Stimulated activated CD4-positive, alpha-beta T cell treated with anti-CD3 and anti-CD28 coated beads, TNF-alpha, amount 100 ng/mL, for 48 hours (primary cell): ENCODE results near the gene TCFL5.

ENCODE experiments used
- DNase-seq, 3 donors: peaks; one replicate each; pipeline ENCODE4 v3.0.0-alpha.2; 2020; ENCODE audit warnings: low read depth in 3 of 3

Gene TCFL5

DNA sequence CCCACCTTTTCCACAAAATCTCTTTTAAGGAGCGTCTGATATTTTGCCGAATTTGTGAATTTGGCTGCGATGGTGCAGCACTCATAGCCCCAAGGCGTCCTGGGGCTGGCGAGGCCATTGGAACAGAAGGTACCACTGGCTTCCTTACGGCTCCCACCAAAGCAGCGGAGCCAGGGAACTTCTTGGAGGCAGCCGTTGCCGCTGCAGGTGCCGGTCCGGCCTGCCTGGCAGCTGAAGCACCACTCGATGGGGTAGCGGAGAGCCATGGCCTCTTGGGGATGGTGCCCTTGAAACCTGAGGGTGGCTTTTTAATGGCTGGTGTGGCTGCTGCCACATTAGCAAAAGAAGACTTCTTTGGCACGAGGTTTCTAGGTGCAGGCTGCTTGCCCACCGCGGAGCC is 34.9 kb upstream of the TCFL5 start:
- DNase-seq = no peak

- no peak for DNase-seq
These were observed 33.9 kb upstream of the TCFL5 start for GRCh38 chr20:62895539-62895938.

GRCh38 chr20:62894261-62894660 is 32.6 kb upstream of the TCFL5 start:
- no peak for DNase-seq

DNA sequence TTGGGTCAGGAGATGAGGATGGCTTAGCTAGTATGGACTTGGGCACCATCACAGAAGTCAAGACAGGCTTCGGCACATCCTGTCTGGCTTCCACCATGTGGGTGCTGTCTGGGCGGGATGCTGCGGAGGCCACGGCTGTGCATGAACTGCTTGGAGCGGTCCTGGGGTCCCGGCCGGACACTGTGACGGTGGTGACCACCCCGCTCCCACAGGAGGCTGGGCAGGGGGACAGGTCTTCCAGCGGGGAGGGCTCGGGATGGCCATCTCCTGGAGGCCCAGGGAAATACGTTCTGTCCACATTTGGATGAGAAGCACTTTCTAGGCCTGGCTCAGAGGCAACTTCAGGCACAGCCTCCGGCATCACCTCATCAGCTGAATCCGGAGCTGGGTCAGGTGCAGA is 32.1 kb upstream of the TCFL5 start:
- DNase-seq = no peak

GRCh38 chr20:62892348-62893304 is 31.0 kb upstream of the TCFL5 start:
- no peak for DNase-seq

GRCh38 chr20:62891111-62891510 is 29.5 kb upstream of the TCFL5 start:
- DNase-seq = no peak

DNA sequence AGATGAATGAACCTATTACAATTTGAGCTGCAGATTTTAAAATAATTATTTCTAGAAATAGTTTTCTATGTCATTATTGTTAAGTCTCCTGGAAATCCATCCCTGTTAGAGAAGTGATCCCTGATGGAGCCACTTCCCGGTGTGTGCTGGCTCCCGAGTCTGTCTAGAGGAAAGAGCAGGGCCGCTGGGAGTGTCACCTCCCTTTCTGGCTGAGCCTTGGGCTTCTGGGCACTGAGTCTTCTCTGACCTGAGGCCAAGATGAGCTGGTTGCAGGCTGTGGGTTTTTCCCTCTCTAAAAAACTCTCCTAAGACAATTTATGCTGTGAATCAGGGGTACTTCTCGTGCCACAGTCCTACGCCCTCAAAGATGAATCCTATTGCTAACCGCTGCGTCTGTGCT is 28.8 kb upstream of the TCFL5 start:
- no peak for DNase-seq

GRCh38 chr20:62889871-62890270 is 28.2 kb upstream of the TCFL5 start:
- DNase-seq = no peak

DNA sequence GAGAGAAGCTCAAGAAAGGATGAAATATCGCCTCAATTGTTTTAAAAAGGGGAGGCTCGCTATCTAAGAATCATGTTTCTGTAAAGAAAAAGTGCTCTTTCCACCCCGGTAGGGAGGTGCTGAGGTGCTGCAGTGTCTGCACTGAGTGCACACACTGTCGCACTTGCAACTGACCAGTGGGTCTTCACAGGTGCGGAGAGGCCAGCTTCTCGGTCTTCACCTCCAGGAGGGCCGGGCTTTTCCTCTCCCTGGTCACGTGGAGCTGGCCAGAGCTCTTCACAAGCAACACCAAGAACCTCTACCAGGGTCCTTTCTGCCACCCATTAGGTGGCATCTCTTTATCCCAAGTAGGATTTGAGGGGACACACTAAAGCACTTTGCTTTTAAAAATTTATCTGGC is 27.8 kb upstream of the TCFL5 start:
- no peak for DNase-seq

DNA sequence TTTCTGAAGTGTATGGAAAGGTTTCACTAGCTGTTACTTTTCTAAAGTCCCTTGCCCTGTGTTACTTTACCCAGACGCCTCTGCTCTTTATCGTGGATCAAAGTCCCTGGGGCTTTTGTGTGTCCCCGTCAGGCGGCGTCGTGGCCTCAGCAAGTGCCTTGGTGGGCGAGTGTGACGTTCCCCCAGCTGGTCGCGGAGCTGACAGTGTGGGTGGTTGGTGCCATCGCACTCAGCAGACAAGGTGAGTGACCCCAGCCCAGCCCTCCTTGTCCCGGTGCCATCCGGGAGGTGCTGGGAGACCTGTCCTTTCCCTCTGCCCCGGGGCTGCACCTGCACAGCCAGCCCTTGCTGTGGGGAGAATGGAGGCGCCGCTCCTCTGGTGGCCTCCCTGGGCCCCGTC is 27.3 kb upstream of the TCFL5 start:
- no peak for DNase-seq

DNA sequence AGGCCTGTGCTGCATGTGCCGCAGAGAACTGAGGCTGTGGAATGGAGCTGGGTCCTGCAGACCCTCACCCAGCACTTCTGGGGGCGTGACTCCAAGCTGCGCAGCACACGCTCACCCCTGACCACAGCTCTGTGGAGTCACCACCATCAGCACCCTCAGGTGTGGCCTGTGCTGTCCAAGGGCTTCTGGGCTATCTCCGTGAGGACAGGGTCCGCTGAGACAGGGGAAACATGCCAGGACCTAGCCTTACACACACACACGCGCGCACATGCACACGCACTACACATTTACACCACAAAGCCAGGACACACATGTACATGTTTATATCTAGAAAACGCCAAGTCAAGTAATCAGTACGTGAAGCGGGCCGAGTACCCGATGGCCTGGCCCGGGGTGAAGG is 26.8 kb upstream of the TCFL5 start:
- DNase-seq = no peak

DNA sequence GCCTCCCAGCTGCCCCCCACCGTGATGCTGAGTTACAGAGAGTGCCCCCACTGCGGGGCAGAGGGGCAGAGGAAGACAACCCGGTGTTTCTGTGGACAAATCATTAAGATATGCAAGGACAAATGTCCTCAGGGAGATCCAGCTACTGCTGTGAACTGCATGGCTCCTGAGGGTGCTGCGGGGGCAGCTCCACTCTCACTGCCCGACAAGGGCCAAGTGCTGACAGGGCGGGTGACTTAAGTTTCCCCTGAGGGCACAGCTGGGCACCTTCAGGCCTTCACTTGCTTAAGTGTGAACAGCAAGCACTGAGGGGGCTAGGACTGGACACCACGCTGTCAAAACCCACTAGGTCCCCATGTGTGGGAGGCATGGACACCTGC is 26.2 kb upstream of the TCFL5 start:
- no peak for DNase-seq

- no peak for DNase-seq
These were observed 25.7 kb upstream of the TCFL5 start for GRCh38 chr20:62887152-62887859.

- no peak for DNase-seq
These were observed 25.1 kb upstream of the TCFL5 start for GRCh38 chr20:62886709-62887058.

- DNase-seq = no peak
These were observed 24.5 kb upstream of the TCFL5 start for GRCh38 chr20:62885896-62886708.

- DNase-seq = no peak
These were observed 23.6 kb upstream of the TCFL5 start for GRCh38 chr20:62885046-62885895.

- DNase-seq = no peak
These were observed 22.9 kb upstream of the TCFL5 start for GRCh38 chr20:62884556-62884955.

GRCh38 chr20:62882426-62882825 is 20.8 kb upstream of the TCFL5 start:
- no peak for DNase-seq

DNA sequence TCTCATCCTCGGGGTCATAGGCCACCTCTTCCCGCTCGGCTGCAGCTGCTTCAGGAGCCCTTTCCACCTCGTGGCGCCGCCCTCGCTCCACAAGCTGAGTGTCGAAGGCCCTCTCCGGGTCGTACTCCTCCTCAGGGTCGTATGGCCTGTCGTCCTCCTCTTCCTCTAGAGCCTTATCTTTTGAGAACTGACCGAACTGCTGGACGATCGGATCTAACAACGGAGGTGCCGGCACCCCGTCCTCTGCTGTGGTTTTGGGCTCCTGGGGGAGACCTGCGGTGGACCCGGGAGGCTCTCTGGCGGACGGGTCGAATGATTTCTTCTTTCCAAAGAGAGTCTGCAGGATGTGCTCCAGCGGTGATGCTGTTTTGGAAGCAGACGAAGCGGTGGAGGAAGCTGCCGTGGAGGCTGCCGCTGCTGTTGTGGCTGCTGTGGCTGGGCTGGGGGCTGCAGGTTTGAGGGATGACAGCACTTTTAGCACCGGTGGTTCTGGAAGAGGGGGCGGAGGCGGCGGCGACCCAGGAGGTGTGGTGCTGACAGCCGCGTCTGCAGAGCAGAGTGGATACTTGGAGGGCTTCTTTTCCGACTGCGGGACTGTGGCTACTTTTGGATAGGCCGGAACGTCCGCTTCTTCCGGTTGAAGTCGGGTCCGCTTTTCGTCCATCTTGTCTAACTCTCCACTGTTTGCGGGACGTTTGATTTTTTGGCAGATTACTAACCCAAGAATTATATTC is 20.2 kb upstream of the TCFL5 start:
- no peak for DNase-seq

GRCh38 chr20:62880935-62881661 is 19.5 kb upstream of the TCFL5 start:
- DNase-seq = no peak
